ENCODE measurements around the gene ECE2.

ECE2 gene

DNA sequence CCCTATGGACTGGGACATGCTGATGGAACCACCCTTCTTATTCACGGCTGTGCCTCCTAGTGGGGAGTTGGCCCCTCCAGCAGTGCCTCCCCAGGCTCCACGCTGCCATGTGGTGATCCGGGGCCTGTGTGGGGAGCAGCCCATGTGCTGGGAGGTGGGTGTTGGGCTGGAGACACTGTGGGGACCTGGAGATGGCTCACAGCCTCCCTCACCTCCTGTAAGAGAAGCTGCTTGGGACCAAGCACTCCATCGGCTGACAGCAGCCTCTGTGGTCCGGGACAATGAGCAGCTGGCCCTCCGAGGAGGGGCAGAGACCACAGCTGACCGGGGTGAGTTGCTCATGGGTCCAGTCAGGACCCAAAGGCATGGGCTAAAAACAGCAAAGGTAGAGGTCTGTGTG lies 36.1 kb upstream of the ECE2 start:
- Histone ChIP-seq H3K36me3 (ENCODE audit: control insufficient read depth, low read length) (peaks cover 28% of the 10 kb centered on the region), H3K4me1 (ENCODE audit: control insufficient read depth, low read length) (peaks cover 7% of the 10 kb centered on the region), H3K27ac (ENCODE audit: low read depth, low read length) (no peak overlapping the region), H3K79me2 (ENCODE audit: control insufficient read depth, low read length) (no peaks in the 10 kb centered on the region), H3F3A (ENCODE audit: control insufficient read depth, insufficient read depth) (0 out of 2 replicates have a peak, but pooled peaks cover 2% of the 10 kb centered on the region), H3K9me3 (ENCODE audit: control insufficient read depth, insufficient read depth, low read length) (no peaks in the 10 kb centered on the region), H3K4me3 (ENCODE audit: low read length) (no peak overlapping the region), H3K27me3 (ENCODE audit: control insufficient read depth, low read length) (no peaks in the 10 kb centered on the region), H3K4me2 (ENCODE audit: low read length) (no peak overlapping the region), H3K9me2 (replicated peaks; ENCODE audit: control insufficient read depth, low read length) (no peaks in the 10 kb centered on the region), H4K20me1 (ENCODE audit: control insufficient read depth, insufficient read depth, low read depth, low read length) (no peaks in the 10 kb centered on the region)
- TF ChIP-seq EZH2phosphoT487 (IDR thresholded peaks at IDR 0.05; ENCODE audit: borderline replicate concordance, low read length) = no peak
- TF ChIP-seq, protein P1, sequence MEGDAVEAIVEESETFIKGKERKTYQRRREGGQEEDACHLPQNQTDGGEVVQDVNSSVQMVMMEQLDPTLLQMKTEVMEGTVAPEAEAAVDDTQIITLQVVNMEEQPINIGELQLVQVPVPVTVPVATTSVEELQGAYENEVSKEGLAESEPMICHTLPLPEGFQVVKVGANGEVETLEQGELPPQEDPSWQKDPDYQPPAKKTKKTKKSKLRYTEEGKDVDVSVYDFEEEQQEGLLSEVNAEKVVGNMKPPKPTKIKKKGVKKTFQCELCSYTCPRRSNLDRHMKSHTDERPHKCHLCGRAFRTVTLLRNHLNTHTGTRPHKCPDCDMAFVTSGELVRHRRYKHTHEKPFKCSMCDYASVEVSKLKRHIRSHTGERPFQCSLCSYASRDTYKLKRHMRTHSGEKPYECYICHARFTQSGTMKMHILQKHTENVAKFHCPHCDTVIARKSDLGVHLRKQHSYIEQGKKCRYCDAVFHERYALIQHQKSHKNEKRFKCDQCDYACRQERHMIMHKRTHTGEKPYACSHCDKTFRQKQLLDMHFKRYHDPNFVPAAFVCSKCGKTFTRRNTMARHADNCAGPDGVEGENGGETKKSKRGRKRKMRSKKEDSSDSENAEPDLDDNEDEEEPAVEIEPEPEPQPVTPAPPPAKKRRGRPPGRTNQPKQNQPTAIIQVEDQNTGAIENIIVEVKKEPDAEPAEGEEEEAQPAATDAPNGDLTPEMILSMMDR (IDR thresholded peaks at IDR 0.05; ENCODE audit: low read depth, low read length, poor library complexity, severe bottlenecking) = no peak

DNA sequence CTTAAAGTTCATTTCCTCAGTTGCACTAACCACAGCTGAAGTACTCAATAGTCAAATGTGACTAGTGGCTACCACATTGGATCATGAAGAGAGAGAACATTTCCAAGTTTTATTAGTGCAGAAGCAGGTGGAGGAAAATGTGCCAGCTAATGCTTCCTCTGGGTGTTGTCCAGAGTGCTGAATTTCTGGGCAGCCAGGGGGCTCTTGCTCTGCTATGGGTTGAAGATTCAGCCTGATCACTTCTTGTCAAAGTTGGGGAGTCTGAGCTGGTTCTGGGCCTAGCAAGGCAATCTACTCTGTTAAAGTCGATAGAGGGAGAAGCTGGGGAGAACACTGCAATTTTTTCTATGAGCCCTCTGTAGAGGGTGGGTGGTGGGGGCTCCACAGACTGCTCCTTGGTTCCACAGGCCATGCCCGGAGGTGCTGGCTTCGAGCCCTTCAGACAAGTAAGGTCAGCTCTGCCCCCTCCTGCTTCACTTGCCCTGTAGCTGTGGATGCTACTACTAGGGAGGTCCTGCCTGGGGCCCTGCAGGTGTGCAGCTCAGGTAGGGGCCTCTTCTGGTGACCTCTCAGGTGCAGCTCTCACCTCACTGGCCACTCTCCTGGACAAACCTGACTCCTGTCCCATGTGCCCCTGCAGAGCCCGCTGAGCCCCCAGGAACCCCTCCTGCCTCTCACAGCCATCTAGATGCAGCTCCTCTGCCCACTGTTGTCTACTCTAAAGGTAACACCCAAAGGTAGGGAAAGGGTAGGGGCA lies 35.3 kb upstream of the ECE2 start:
- H3K79me2 ChIP-seq (ENCODE audit: control insufficient read depth, low read length) = no peaks in the 10 kb centered on the region; the same call in 1 of the 2 replicates
- no peaks in the 10 kb centered on the region for H3K9me2 ChIP-seq (replicated peaks; ENCODE audit: control insufficient read depth, low read length)
- TF ChIP-seq EZH2phosphoT487 (IDR thresholded peaks at IDR 0.05; ENCODE audit: borderline replicate concordance, low read length) = no peak
- TF ChIP-seq, protein P1 (IDR thresholded peaks at IDR 0.05; ENCODE audit: low read depth, low read length, poor library complexity, severe bottlenecking) = no peak
- H3K27me3 ChIP-seq (ENCODE audit: control insufficient read depth, low read length) = no peaks in the 10 kb centered on the region
- H3K4me3 ChIP-seq (ENCODE audit: low read length) = no peak overlapping the region
- peaks cover 37% of the 10 kb centered on the region for H3K36me3 ChIP-seq (ENCODE audit: control insufficient read depth, low read length)
- 0 out of 2 replicates have a peak, but pooled peaks cover 2% of the 10 kb centered on the region for H3F3A ChIP-seq (ENCODE audit: control insufficient read depth, insufficient read depth)
- no peak overlapping the region for H3K4me2 ChIP-seq (ENCODE audit: low read length)
- H3K27ac ChIP-seq (ENCODE audit: low read depth, low read length) = no peak overlapping the region
- peaks cover 7% of the 10 kb centered on the region for H3K4me1 ChIP-seq (ENCODE audit: control insufficient read depth, low read length)
- no peaks in the 10 kb centered on the region for H4K20me1 ChIP-seq (ENCODE audit: control insufficient read depth, insufficient read depth, low read depth, low read length)
- H3K9me3 ChIP-seq (ENCODE audit: control insufficient read depth, insufficient read depth, low read length) = no peaks in the 10 kb centered on the region

DNA sequence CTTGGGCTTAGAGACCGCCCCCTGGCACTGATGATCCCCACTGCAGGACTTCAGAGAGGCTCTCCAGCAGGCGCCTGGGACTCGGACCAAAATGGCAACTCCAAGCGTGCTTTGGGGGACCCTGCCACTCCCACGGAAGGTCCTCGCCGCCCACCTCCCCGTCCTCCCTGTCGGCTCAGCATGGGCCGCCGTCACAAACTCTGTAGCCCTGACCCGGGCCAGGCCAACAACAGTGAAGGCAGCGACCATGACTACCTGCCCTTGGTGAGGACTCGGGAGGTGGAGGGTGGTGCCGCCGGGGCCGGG lies 34.7 kb upstream of the ECE2 start:
- Histone ChIP-seq H3K4me3 (ENCODE audit: low read length) (no peak overlapping the region), H3K79me2 (ENCODE audit: control insufficient read depth, low read length) (peaks cover 3% of the 10 kb centered on the region), H3K27ac (ENCODE audit: low read depth, low read length) (no peak overlapping the region), H3K27me3 (ENCODE audit: control insufficient read depth, low read length) (no peaks in the 10 kb centered on the region), H4K20me1 (ENCODE audit: control insufficient read depth, insufficient read depth, low read depth, low read length) (no peaks in the 10 kb centered on the region), H3K36me3 (ENCODE audit: control insufficient read depth, low read length) (peaks cover 38% of the 10 kb centered on the region), H3F3A (ENCODE audit: control insufficient read depth, insufficient read depth) (0 out of 2 replicates have a peak, but pooled peaks cover 2% of the 10 kb centered on the region), H3K9me3 (ENCODE audit: control insufficient read depth, insufficient read depth, low read length) (no peaks in the 10 kb centered on the region), H3K4me2 (ENCODE audit: low read length) (no peak overlapping the region), H3K9me2 (replicated peaks; ENCODE audit: control insufficient read depth, low read length) (no peaks in the 10 kb centered on the region), H3K4me1 (ENCODE audit: control insufficient read depth, low read length) (peaks cover 7% of the 10 kb centered on the region)
- no peak for TF ChIP-seq EZH2phosphoT487 (IDR thresholded peaks at IDR 0.05; ENCODE audit: borderline replicate concordance, low read length)
- TF ChIP-seq, protein P1 (IDR thresholded peaks at IDR 0.05; ENCODE audit: low read depth, low read length, poor library complexity, severe bottlenecking) = no peak

Measured in DOHH2 (cell line).